Mesendoderm (in vitro differentiated cells): ENCODE data around the gene ECHS1.
A peak's percentile ranks its signal among the peaks of the same experiment; 100 is the strongest.
"Not testable (repeated sequence)": the region's sequence is repeated elsewhere in the genome, so short reads cannot be mapped to it uniquely, and the experiment has no call there.

Source experiments
- DNase-seq: peaks from one replicate; pipeline ENCODE4 v3.0.0; 2013
- H2AK5ac ChIP-seq: 2 replicates; pipeline ENCODE4 v1.6.1; 2013; ENCODE audit warnings: low read length, inconsistent platforms
- H2BK120ac ChIP-seq: 2 replicates; pipeline ENCODE4 v1.6.1; 2013; ENCODE audit warnings: low read depth, mild to moderate bottlenecking, low read length, moderate library complexity, mixed read lengths
- H2BK15ac ChIP-seq: replicated peaks from 2 replicates; pipeline ENCODE4 v1.6.1; 2013; ENCODE audit warnings: low read depth, mild to moderate bottlenecking, moderate library complexity
- H2BK5ac ChIP-seq: 2 replicates; pipeline ENCODE4 v1.6.1; 2013; ENCODE audit warnings: low read length, inconsistent platforms
- H3K18ac ChIP-seq: 2 replicates; pipeline ENCODE4 v1.6.1; 2013; ENCODE audit warnings: mild to moderate bottlenecking, low read length, mixed read lengths
- H3K23ac ChIP-seq: one replicate; pipeline ENCODE4 v1.6.1; 2013; ENCODE audit warnings: low read length
- H3K27ac ChIP-seq: 2 replicates; pipeline ENCODE4 v1.5.1; 2013; ENCODE audit warnings: low read depth, mild to moderate bottlenecking, inconsistent platforms, low read length, moderate library complexity
- H3K27me3 ChIP-seq: 2 replicates; pipeline ENCODE4 v1.6.1; 2013; ENCODE audit warnings: low read length, control low read depth, mild to moderate bottlenecking, inconsistent platforms; ENCODE audit not compliant: insufficient read depth, poor library complexity
- H3K36me3 ChIP-seq: 2 replicates; pipeline ENCODE4 v1.6.1; 2013; ENCODE audit warnings: low read length, inconsistent platforms; ENCODE audit not compliant: control insufficient read depth, insufficient read depth
- H3K4ac ChIP-seq: one replicate; pipeline ENCODE4 v1.6.1; 2013; ENCODE audit warnings: low read depth, mild to moderate bottlenecking, low read length, moderate library complexity
- H3K4me1 ChIP-seq: 2 replicates; pipeline ENCODE4 v1.6.1; 2013; ENCODE audit warnings: low read depth, low read length, inconsistent platforms; ENCODE audit not compliant: control insufficient read depth
- H3K4me2 ChIP-seq: 2 replicates; pipeline ENCODE4 v1.6.1; 2013; ENCODE audit warnings: low read length
- H3K4me3 ChIP-seq: 2 replicates; pipeline ENCODE4 v1.5.1; 2013; ENCODE audit warnings: mild to moderate bottlenecking, low read length
- H3K56ac ChIP-seq: one replicate; pipeline ENCODE4 v1.6.1; 2013; ENCODE audit warnings: low read length
- H3K79me1 ChIP-seq: 2 replicates; pipeline ENCODE4 v1.6.1; 2013; ENCODE audit warnings: low read length, inconsistent platforms
- H3K79me2 ChIP-seq: 2 replicates; pipeline ENCODE4 v1.6.1; 2013; ENCODE audit warnings: mild to moderate bottlenecking, low read length; ENCODE audit not compliant: control insufficient read depth, insufficient read depth
- H3K9ac ChIP-seq: 2 replicates; pipeline ENCODE4 v1.6.1; 2013; ENCODE audit warnings: low read length, inconsistent platforms
- H4K5ac ChIP-seq: one replicate; pipeline ENCODE4 v1.6.1; 2013; ENCODE audit warnings: low read length
- H4K8ac ChIP-seq: one replicate; pipeline ENCODE4 v1.6.1; 2013; ENCODE audit warnings: low read depth, mild to moderate bottlenecking, control low read depth, low read length, moderate library complexity
- WGBS: extraction: QIAGEN DNeasy Blood & Tissue Kit; methylation state at CpG from one replicate; pipeline ENCODE4 v1.1.7; 2013; ENCODE audit warnings: low lambda C conversion rate, missing lambda C conversion rate; ENCODE audit not compliant: insufficient coverage; ENCODE audit errors: extremely low coverage; 5-methylcytosine and 5-hydroxymethylcytosine counted together

Gene ECHS1

DNA sequence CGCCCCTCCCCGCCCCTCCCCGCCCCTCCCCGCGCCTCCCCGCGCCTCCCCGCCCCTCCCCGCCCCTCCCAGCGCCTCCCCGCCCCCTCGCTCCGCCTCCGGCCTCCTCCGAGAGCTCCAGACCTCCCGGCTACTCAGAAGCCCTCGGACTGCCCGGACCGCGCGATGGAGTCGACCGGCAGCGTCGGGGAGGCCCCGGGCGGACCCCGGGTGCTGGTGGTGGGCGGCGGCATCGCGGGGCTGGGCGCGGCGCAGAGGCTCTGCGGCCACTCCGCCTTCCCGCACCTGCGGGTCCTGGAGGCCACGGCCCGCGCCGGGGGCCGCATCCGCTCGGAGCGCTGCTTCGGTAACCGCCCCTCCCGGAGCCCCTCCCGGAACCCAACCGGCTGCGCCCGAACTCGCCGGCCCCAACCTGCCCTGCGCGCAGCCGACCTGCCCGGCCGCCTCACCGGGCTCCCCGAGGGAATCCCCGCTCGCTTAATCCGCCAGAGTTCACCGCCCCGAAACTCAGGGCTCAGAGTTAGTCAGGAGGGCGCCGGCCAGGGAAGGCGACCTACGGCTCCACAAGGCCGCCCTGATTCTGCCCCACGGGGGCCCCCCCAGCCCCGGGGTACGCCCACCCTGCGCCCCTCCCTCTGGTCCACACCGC is 6.1 kb upstream of the ECHS1 start, which contains the start of gene PAOX:
PAOX (plus strand) TSS at position 111 of the 649 bp plus-strand sequence; CDS start at position 166, 55 bp downstream.
- H3K79me2 ChIP-seq = no peaks in the 10 kb centered on the region

DNA sequence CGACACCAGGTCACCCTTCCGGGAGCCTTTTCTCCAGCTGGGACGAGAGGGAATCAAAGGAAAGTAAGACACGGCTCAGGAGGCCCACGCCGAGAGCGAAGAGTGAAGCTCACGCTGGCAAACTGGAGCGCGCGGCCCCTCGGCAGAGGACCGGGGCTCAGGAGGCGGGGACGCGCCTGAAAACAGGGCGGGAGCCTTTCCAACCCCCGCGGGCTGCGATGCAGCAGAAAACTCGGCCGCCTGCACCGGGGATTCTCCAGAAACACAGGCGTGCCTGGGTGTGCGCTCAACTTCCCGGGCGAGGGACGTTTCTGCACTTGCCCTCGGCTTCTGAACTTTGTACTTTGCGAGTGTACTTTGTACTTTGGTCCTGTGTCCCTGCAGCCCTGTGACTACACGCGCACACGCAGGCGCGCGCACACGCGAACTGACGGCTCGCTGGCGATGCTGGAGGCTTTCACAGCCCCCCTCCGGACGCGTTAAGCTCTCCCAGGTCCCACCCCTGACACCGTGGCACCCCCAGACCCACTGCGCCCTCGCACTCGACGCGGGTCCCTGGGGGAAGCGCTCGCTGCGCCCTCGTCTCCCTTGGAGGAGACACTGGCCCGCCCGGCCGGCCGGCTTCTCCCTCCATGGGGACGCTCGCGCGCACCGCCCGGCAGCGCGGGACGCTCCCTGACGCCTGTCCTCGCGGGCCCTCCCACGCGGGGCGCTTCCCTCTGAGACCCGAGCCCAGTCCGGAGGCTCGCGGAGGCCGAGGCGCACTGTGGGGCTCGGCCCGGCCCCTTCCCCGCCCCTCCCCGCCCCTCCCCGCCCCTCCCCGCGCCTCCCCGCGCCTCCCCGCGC is 5.3 kb upstream of the ECHS1 start:
- DNase-seq = peak; percentile 45
- Histone ChIP-seq H3K4me3 (peak overlapping the region; percentile 23), H3K27ac (no peak overlapping the region), H3K56ac (peak overlapping the region; percentile 75), H2AK5ac (no peak overlapping the region), H2BK15ac (no peak overlapping the region), H3K4ac (no peak overlapping the region), H2BK120ac (no peak overlapping the region), H3K4me2 (peak overlapping the region; percentile 85), H4K5ac (no peak overlapping the region), H3K79me2 (no peaks in the 10 kb centered on the region), H3K18ac (no peak overlapping the region), H3K23ac (no peak overlapping the region), H4K8ac (no peak overlapping the region), H3K9ac (peak overlapping the region; percentile 65), H3K36me3 (no peaks in the 10 kb centered on the region), H2BK5ac (no peak overlapping the region), H3K27me3 (no peaks in the 10 kb centered on the region), H3K4me1 (no peaks in the 10 kb centered on the region), H3K79me1 (no peaks in the 10 kb centered on the region)
- no CpG with 5 or more reads among the region's 90 CpGs for WGBS

More for the DNA sequence above, 6.1 kb upstream of the ECHS1 start, which contains the start of gene PAOX:
- H3K23ac ChIP-seq = no peak within 1 kb of the TSS
- H3K4me3 ChIP-seq = peak within 1 kb of the TSS; percentile 23
- H3K4me1 ChIP-seq = no peaks in the 10 kb centered on the region
- H3K27me3 ChIP-seq = no peaks in the 10 kb centered on the region
- WGBS = no CpG with 5 or more reads among the region's 78 CpGs
- peak within 1 kb of the TSS; percentile 42 for H3K18ac ChIP-seq
- H3K4ac ChIP-seq = no peak within 1 kb of the TSS
- H3K79me1 ChIP-seq = no peaks in the 10 kb centered on the region
- H2BK15ac ChIP-seq = no peak within 1 kb of the TSS
- no peaks in the 10 kb centered on the region for H3K36me3 ChIP-seq
- DNase-seq = peak; percentile 56
- peak within 1 kb of the TSS; percentile 82 for H3K56ac ChIP-seq
- H2BK5ac ChIP-seq = no peak within 1 kb of the TSS
- H4K8ac ChIP-seq = no peak within 1 kb of the TSS
- H2AK5ac ChIP-seq = no peak within 1 kb of the TSS
- peak within 1 kb of the TSS; percentile 85 for H3K4me2 ChIP-seq
- H2BK120ac ChIP-seq = no peak within 1 kb of the TSS
- peak within 1 kb of the TSS; percentile 67 for H3K9ac ChIP-seq
- no peak within 1 kb of the TSS for H4K5ac ChIP-seq
- H3K27ac ChIP-seq = no peak within 1 kb of the TSS

DNA sequence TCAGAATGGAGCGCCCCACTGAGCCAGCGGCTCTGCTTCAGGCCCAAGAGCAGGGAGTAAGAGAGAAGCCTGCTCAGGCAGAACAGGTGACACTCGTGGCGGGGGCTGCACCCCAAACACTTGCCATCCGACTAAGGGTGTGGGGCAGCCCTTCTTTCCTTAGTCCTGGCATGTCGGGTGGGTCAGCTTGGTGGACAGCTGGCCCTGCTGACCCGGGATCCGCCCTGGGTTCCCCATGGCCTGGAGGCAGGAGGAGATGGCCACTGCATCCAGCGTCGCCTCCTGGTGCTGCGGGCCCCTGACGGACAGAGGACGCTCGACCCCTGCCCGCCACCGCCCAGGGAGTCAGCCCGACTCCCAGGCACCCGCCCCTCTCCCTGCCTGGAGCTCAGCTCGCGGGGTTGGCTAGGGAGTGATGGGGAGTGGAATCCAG is 4.7 kb upstream of the ECHS1 start:
- Histone ChIP-seq H3K4ac (no peak overlapping the region), H3K4me3 (no peak overlapping the region), H3K36me3 (no peaks in the 10 kb centered on the region), H3K79me1 (no peaks in the 10 kb centered on the region), H3K23ac (no peak overlapping the region), H2AK5ac (no peak overlapping the region), H3K4me1 (no peaks in the 10 kb centered on the region), H4K8ac (no peak overlapping the region), H3K56ac (peak overlapping the region; percentile 75), H2BK15ac (no peak overlapping the region), H3K27ac (no peak overlapping the region), H3K79me2 (no peaks in the 10 kb centered on the region), H3K27me3 (no peaks in the 10 kb centered on the region), H3K9ac (peak overlapping the region; percentile 65), H2BK120ac (no peak overlapping the region), H4K5ac (no peak overlapping the region), H2BK5ac (no peak overlapping the region), H3K4me2 (peak overlapping the region; percentile 85), H3K18ac (no peak overlapping the region)
- WGBS = no CpG with 5 or more reads among the region's 20 CpGs
- DNase-seq = no peak

DNA sequence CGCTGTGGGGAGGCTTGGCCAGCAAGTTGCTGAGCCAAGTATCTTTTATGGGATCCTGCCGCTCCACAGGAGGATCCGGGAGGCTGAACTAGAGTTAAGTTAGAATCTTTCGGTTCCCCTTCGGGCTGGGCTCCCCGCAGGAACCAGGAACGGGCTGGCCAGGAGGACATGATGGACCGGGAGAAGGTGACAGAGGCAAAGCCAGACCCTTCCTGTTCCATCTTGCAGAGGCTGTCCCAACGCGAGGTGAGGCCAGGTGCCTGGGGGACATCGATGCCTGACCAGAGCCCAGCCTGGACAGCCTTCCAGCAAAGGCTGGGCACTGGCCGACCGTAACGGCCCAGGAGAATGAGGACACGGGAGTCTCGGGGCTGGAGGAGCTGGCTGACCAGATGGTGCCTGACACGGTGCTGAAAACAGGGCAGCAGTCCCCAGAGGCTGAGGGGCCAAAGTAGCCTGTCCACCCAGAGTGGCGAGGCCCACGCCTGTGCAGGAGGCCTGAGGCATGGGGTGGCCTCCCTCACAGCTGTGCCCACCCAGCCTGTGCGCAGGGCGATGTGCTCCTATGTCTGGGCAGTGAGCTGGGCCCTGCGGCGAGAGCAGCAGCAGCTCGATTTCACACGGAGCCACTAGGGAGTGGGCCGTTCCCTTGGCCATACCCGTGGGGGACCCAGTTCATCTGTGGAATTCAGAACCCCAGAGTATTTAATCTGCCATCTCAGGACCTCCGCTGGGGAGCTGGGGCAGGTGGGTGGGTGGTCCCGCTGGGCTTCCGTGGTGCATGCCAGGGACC is 4.1 kb upstream of the ECHS1 start:
- Histone ChIP-seq H3K4me1 (no peaks in the 10 kb centered on the region), H3K36me3 (no peaks in the 10 kb centered on the region), H3K18ac (no peak overlapping the region), H3K4ac (no peak overlapping the region), H3K79me1 (no peaks in the 10 kb centered on the region), H4K5ac (no peak overlapping the region), H2BK15ac (no peak overlapping the region), H3K23ac (no peak overlapping the region), H2BK5ac (no peak overlapping the region), H3K27ac (no peak overlapping the region), H3K4me2 (no peak overlapping the region), H2BK120ac (no peak overlapping the region), H3K56ac (no peak overlapping the region), H4K8ac (no peak overlapping the region), H2AK5ac (no peak overlapping the region), H3K27me3 (no peaks in the 10 kb centered on the region), H3K79me2 (no peaks in the 10 kb centered on the region), H3K4me3 (no peak overlapping the region), H3K9ac (no peak overlapping the region)
- no peak for DNase-seq
- no CpG with 5 or more reads among the region's 30 CpGs for WGBS

DNA sequence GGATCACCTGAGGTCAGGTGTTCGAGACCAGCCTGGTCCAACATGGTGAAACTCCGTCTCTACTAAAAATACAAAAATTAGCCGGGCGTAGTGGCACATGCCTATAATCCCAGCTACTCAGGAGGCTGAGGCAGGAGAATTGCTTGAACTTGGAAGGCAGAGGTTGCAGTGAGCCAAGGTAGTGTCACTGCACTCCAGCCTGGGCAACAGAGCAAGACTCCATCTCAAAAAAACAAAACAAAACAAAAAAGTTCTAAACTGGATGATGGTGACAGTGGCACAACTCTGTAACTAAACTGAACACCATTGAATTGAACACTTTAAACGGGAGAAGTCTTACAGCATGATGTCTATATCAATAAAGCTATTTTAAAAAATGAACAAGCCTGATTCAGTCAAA is 3.0 kb upstream of the ECHS1 start:
- H3K4me3 ChIP-seq, H3K79me2 ChIP-seq, H2AK5ac ChIP-seq, H2BK15ac ChIP-seq, H3K9ac ChIP-seq, H3K4me2 ChIP-seq, H3K4me1 ChIP-seq, H2BK5ac ChIP-seq, H3K18ac ChIP-seq, H4K5ac ChIP-seq, H3K36me3 ChIP-seq, H3K23ac ChIP-seq, H2BK120ac ChIP-seq, H3K4ac ChIP-seq, H4K8ac ChIP-seq, H3K79me1 ChIP-seq, DNase-seq, H3K56ac ChIP-seq, H3K27me3 ChIP-seq, H3K27ac ChIP-seq: not testable (repeated sequence)
- no CpG with 5 or more reads among the region's 5 CpGs for WGBS
